ENCODE measurements around the gene AIM2.

AIM2 gene

DNA sequence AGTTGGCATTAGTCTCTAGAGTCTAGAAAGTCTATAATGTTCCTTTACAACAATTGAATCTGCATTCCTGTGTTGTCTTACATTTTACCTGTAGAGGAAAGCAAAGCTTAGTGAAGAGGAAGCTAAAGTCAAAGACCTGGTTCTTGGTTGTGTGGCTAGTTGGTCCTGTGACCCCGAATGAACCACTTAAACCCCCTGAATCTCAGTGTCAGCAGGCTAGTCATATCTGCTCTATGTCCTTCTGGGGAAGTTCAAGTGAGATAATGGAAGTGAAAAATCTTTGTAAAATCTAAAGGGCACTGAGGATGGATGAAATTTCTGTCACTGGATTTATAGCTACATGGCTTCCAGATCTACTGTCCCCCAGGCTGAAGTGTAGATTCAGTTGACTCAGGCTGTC, 24.0 kb upstream of the AIM2 start:
- TF ChIP-seq, protein P1, sequence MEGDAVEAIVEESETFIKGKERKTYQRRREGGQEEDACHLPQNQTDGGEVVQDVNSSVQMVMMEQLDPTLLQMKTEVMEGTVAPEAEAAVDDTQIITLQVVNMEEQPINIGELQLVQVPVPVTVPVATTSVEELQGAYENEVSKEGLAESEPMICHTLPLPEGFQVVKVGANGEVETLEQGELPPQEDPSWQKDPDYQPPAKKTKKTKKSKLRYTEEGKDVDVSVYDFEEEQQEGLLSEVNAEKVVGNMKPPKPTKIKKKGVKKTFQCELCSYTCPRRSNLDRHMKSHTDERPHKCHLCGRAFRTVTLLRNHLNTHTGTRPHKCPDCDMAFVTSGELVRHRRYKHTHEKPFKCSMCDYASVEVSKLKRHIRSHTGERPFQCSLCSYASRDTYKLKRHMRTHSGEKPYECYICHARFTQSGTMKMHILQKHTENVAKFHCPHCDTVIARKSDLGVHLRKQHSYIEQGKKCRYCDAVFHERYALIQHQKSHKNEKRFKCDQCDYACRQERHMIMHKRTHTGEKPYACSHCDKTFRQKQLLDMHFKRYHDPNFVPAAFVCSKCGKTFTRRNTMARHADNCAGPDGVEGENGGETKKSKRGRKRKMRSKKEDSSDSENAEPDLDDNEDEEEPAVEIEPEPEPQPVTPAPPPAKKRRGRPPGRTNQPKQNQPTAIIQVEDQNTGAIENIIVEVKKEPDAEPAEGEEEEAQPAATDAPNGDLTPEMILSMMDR (IDR thresholded peaks at IDR 0.05; ENCODE audit: low read depth, low read length, missing control alignments) = no peak
- no peak for DNase-seq (ENCODE audit: extremely low read depth, low read depth)
- no peak overlapping the region for H3K4me3 ChIP-seq (replicated peaks; ENCODE audit: low read depth, low read length)

- TF ChIP-seq, protein P1 (IDR thresholded peaks at IDR 0.05; ENCODE audit: low read depth, low read length, missing control alignments) = no peak
- no peak for DNase-seq (ENCODE audit: extremely low read depth, low read depth)
- no peak overlapping the region for H3K4me3 ChIP-seq (replicated peaks; ENCODE audit: low read depth, low read length)
Measured at GRCh38 chr1:159098596-159098995, 22.0 kb upstream of the AIM2 start.

DNA sequence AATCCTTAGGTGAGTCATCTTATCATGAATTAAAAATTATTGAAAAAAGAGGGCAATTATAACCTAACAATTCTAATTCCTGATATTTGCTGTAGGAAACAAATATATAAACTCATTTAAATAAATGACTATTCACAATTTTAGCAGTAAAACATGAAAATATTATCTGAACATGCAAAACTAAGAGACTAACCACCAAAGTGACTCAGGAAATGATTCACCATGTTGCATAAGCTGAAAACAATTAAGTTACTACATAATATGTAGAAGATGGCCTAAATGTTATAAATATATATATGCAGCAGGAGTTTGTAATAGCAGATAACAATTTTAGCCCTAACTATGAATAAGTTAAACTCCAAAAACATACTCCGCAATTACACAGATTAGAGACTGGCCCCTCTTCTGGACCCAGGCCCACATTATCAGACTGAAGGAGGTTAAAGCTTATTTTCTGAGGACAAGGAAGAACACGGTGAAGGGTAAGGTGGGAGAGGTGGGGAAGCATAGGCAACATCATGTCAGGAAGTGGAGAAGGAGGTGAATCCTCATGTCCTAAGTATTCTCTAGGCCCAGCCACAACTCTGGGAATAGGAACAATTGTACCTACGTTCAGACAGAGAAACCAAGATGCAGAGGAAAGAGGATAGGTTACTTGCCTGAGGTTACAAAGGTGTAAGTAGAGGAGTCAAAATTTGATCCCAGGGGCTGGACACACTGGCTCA, 15.6 kb upstream of the AIM2 start:
- peak; percentile 48 for DNase-seq (ENCODE audit: extremely low read depth, low read depth)
- no peak overlapping the region for H3K4me3 ChIP-seq (replicated peaks; ENCODE audit: low read depth, low read length)
- TF ChIP-seq, protein P1 (IDR thresholded peaks at IDR 0.05; ENCODE audit: low read depth, low read length, missing control alignments) = no peak

GRCh38 chr1:159091607-159092031, 15.1 kb upstream of the AIM2 start:
- H3K4me3 ChIP-seq (replicated peaks; ENCODE audit: low read depth, low read length) = no peak overlapping the region
- DNase-seq (ENCODE audit: extremely low read depth, low read depth) = peak; percentile 32
- TF ChIP-seq, protein P1 (IDR thresholded peaks at IDR 0.05; ENCODE audit: low read depth, low read length, missing control alignments) = no peak

DNA sequence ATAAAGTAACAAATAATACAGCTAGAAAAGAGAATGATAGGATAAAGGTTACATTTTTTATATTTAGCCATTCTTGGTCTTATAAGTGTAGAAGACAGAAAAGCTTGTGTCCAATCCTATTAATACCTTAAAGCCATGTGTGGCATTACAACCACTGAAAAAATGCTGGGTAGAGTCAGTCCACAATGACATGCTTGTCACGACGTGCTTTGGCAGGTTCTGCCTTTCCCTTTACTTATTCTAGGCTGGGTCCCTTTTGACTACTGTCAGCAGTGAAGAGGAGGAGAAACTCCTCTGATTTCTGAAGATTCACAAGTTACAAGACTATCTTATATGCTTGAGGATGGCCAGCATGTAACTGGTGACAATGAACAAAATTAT, 14.6 kb upstream of the AIM2 start:
- TF ChIP-seq, protein P1 (IDR thresholded peaks at IDR 0.05; ENCODE audit: low read depth, low read length, missing control alignments) = no peak
- H3K4me3 ChIP-seq (replicated peaks; ENCODE audit: low read depth, low read length) = no peak overlapping the region
- no peak for DNase-seq (ENCODE audit: extremely low read depth, low read depth)

- no peak overlapping the region for H3K4me3 ChIP-seq (replicated peaks; ENCODE audit: low read depth, low read length)
- DNase-seq (ENCODE audit: extremely low read depth, low read depth) = no peak
- TF ChIP-seq, protein P1 (IDR thresholded peaks at IDR 0.05; ENCODE audit: low read depth, low read length, missing control alignments) = no peak
Measured at GRCh38 chr1:159090286-159091179, 14.0 kb upstream of the AIM2 start.
